ENCODE results near the gene RAB3GAP2.
"Not testable (repeated sequence)": the region's sequence is repeated elsewhere in the genome, so short reads cannot be mapped to it uniquely, and the experiment has no call there.

The RAB3GAP2 gene

DNA sequence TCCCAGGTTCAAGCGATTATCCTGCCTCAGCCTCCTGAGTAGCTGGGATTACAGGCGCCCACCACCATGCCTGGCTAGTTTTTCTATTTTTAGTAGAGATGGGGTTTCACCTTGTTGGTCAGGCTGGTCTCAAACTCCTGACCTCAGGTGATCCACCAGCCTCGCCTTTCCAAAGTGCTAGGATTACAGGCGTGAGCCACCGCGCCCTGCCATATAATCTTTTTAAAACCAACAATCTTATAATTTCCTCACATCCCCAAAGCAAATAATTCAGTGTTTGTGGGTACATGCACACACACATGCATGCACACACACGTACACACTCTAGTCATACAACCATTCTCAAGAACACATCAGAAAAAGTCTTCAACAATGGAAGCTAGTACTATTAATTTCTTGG, 113.7 kb downstream of the RAB3GAP2 start:
- not testable (repeated sequence) for H3K9ac ChIP-seq (ENCODE audit: low read depth, low read length); H3K4me1 ChIP-seq (ENCODE audit: insufficient read depth, low read length); H3K9me3 ChIP-seq (ENCODE audit: insufficient read depth, low read depth, low read length); H3K4me3 ChIP-seq (ENCODE audit: low read length); H3K27me3 ChIP-seq (ENCODE audit: insufficient read depth, low read length); H3K27ac ChIP-seq (ENCODE audit: low read length)
- H3K36me3 ChIP-seq (ENCODE audit: insufficient read depth, low read depth, low read length) = peaks cover 72% of the 10 kb centered on the region

- Histone ChIP-seq H3K4me3 (ENCODE audit: low read length) (no peak overlapping the region), H3K4me1 (ENCODE audit: insufficient read depth, low read length) (no peaks in the 10 kb centered on the region), H3K27me3 (ENCODE audit: insufficient read depth, low read length) (no peaks in the 10 kb centered on the region), H3K36me3 (ENCODE audit: insufficient read depth, low read depth, low read length) (peaks cover 76% of the 10 kb centered on the region), H3K27ac (ENCODE audit: low read length) (no peak overlapping the region), H3K9me3 (ENCODE audit: insufficient read depth, low read depth, low read length) (no peaks in the 10 kb centered on the region), H3K9ac (ENCODE audit: low read depth, low read length) (no peak overlapping the region)
Measured at GRCh38 chr1:220157738-220158137, 114.5 kb downstream of the RAB3GAP2 start.

DNA sequence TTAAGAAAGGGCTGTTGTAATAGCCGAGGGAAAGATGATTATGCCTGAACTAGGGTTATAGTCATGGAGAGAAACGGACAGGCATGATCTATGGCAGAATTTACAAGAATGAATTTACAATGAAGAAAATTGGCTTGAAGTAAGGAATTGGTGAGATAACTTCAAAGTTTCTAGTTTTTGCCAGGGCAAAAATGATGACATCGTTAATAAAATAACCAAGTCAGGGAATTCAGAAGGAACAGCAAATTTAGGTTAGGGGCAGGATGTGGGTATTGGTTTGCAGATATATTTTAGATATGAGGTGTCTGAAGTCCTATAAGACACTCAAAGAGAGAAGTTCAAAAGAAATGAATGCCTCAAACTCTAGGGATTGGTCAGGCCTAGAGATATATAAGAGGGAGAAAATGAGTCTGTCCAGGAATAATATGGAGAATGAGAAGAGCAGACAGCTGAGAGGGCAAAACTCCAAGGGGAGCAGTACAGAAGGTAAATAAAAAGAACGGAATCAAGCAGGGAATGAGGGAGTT, 115.6 kb downstream of the RAB3GAP2 start:
- H3K9me3 ChIP-seq (ENCODE audit: insufficient read depth, low read depth, low read length) = no peaks in the 10 kb centered on the region
- H3K27me3 ChIP-seq (ENCODE audit: insufficient read depth, low read length) = no peaks in the 10 kb centered on the region
- peaks cover 78% of the 10 kb centered on the region for H3K36me3 ChIP-seq (ENCODE audit: insufficient read depth, low read depth, low read length)
- no peak overlapping the region for H3K4me3 ChIP-seq (ENCODE audit: low read length)
- H3K4me1 ChIP-seq (ENCODE audit: insufficient read depth, low read length) = no peaks in the 10 kb centered on the region
- no peak overlapping the region for H3K27ac ChIP-seq (ENCODE audit: low read length)
- H3K9ac ChIP-seq (ENCODE audit: low read depth, low read length) = no peak overlapping the region

GRCh38 chr1:220153147-220153546, 119.1 kb downstream of the RAB3GAP2 start:
- Histone ChIP-seq H3K36me3 (ENCODE audit: insufficient read depth, low read depth, low read length) (peaks cover 87% of the 10 kb centered on the region), H3K4me1 (ENCODE audit: insufficient read depth, low read length) (no peaks in the 10 kb centered on the region), H3K27ac (ENCODE audit: low read length) (no peak overlapping the region), H3K9me3 (ENCODE audit: insufficient read depth, low read depth, low read length) (no peaks in the 10 kb centered on the region), H3K27me3 (ENCODE audit: insufficient read depth, low read length) (no peaks in the 10 kb centered on the region), H3K4me3 (ENCODE audit: low read length) (no peak overlapping the region), H3K9ac (ENCODE audit: low read depth, low read length) (no peak overlapping the region)

- no peaks in the 10 kb centered on the region for H3K27me3 ChIP-seq (ENCODE audit: insufficient read depth, low read length)
- H3K36me3 ChIP-seq (ENCODE audit: insufficient read depth, low read depth, low read length) = peaks cover 84% of the 10 kb centered on the region
- no peak overlapping the region for H3K9ac ChIP-seq (ENCODE audit: low read depth, low read length)
Measured at GRCh38 chr1:220151454-220151853, 120.8 kb downstream of the RAB3GAP2 start.

GRCh38 chr1:220149742-220150141, 122.5 kb downstream of the RAB3GAP2 start:
- Histone ChIP-seq H3K9me3 (ENCODE audit: insufficient read depth, low read depth, low read length) (no peaks in the 10 kb centered on the region), H3K4me1 (ENCODE audit: insufficient read depth, low read length) (no peaks in the 10 kb centered on the region), H3K4me3 (ENCODE audit: low read length) (no peak overlapping the region), H3K27ac (ENCODE audit: low read length) (no peak overlapping the region), H3K27me3 (ENCODE audit: insufficient read depth, low read length) (no peaks in the 10 kb centered on the region), H3K9ac (ENCODE audit: low read depth, low read length) (no peak overlapping the region), H3K36me3 (ENCODE audit: insufficient read depth, low read depth, low read length) (peaks cover 80% of the 10 kb centered on the region)

More at GRCh38 chr1:220151454-220151853, 120.8 kb downstream of the RAB3GAP2 start:
- Histone ChIP-seq H3K4me1 (ENCODE audit: insufficient read depth, low read length) (no peaks in the 10 kb centered on the region), H3K4me3 (ENCODE audit: low read length) (no peak overlapping the region), H3K27ac (ENCODE audit: low read length) (no peak overlapping the region), H3K9me3 (ENCODE audit: insufficient read depth, low read depth, low read length) (no peaks in the 10 kb centered on the region)

GRCh38 chr1:220144051-220144450, 128.2 kb downstream of the RAB3GAP2 start:
- H3K9ac ChIP-seq (ENCODE audit: low read depth, low read length) = no peak overlapping the region
- H3K27ac ChIP-seq (ENCODE audit: low read length) = no peak overlapping the region
- H3K27me3 ChIP-seq (ENCODE audit: insufficient read depth, low read length) = no peaks in the 10 kb centered on the region
- H3K4me1 ChIP-seq (ENCODE audit: insufficient read depth, low read length) = no peaks in the 10 kb centered on the region
- no peaks in the 10 kb centered on the region for H3K9me3 ChIP-seq (ENCODE audit: insufficient read depth, low read depth, low read length)
- peaks cover 73% of the 10 kb centered on the region for H3K36me3 ChIP-seq (ENCODE audit: insufficient read depth, low read depth, low read length)
- no peak overlapping the region for H3K4me3 ChIP-seq (ENCODE audit: low read length)

DNA sequence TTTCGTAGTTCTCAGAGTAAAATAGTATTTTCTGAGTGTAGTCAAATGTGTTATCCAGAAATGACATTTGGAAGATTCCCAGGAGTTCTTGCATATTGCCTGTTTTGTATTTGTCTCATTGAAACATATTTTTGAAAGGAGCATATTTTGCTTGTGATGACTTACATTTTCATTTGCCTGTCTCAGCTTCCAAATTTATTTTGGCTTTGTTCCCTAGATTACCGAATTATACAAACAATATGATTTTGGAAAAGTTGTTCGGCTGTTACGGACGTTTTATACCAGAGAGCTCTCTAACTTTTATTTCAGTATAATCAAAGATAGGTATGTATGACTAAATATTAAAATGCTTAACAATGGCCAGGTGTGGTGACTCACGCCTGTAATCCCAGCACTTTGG, 132.3 kb downstream of the RAB3GAP2 start:
- Histone ChIP-seq H3K4me1 (ENCODE audit: insufficient read depth, low read length) (no peaks in the 10 kb centered on the region), H3K36me3 (ENCODE audit: insufficient read depth, low read depth, low read length) (peaks cover 75% of the 10 kb centered on the region), H3K9ac (ENCODE audit: low read depth, low read length) (no peak overlapping the region), H3K4me3 (ENCODE audit: low read length) (no peak overlapping the region), H3K27ac (ENCODE audit: low read length) (no peak overlapping the region), H3K27me3 (ENCODE audit: insufficient read depth, low read length) (no peaks in the 10 kb centered on the region), H3K9me3 (ENCODE audit: insufficient read depth, low read depth, low read length) (no peaks in the 10 kb centered on the region)

- H3K9me3 ChIP-seq (ENCODE audit: insufficient read depth, low read depth, low read length) = no peaks in the 10 kb centered on the region
- H3K27me3 ChIP-seq (ENCODE audit: insufficient read depth, low read length) = no peaks in the 10 kb centered on the region
- H3K9ac ChIP-seq (ENCODE audit: low read depth, low read length) = no peak overlapping the region; the same call in 1 of the 2 replicates
- peaks cover 85% of the 10 kb centered on the region for H3K36me3 ChIP-seq (ENCODE audit: insufficient read depth, low read depth, low read length)
- H3K4me3 ChIP-seq (ENCODE audit: low read length) = no peak overlapping the region
- H3K27ac ChIP-seq (ENCODE audit: low read length) = no peak overlapping the region
- H3K4me1 ChIP-seq (ENCODE audit: insufficient read depth, low read length) = no peaks in the 10 kb centered on the region
Measured at GRCh38 chr1:220137019-220137786, 135.1 kb downstream of the RAB3GAP2 start.

DNA sequence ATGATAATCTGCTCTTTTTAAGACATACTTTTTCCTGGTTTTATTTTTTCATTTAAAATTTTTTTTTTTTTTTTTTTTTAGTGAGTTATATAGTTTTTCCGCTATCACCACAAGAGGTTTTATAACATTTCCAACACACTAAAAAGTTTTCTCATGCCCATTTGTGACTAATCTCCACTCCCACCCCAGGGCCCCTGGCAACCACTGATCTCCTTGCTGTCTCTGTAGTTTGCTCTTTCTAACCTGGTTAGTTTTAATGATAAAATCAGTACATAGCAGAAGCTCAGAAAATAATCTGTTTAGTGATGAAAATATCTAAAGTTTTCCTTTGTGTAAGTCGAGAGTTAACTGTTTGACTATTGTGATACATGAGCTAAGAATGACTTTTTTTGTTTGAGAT, 136.5 kb downstream of the RAB3GAP2 start:
- H3K36me3 ChIP-seq (ENCODE audit: insufficient read depth, low read depth, low read length) = peaks cover 71% of the 10 kb centered on the region
- H3K4me1 ChIP-seq (ENCODE audit: insufficient read depth, low read length) = no peaks in the 10 kb centered on the region
- H3K27me3 ChIP-seq (ENCODE audit: insufficient read depth, low read length) = no peaks in the 10 kb centered on the region
- H3K9me3 ChIP-seq (ENCODE audit: insufficient read depth, low read depth, low read length) = no peaks in the 10 kb centered on the region
- no peak overlapping the region for H3K4me3 ChIP-seq (ENCODE audit: low read length)
- no peak overlapping the region for H3K27ac ChIP-seq (ENCODE audit: low read length)
- H3K9ac ChIP-seq (ENCODE audit: low read depth, low read length) = no peak overlapping the region

DNA sequence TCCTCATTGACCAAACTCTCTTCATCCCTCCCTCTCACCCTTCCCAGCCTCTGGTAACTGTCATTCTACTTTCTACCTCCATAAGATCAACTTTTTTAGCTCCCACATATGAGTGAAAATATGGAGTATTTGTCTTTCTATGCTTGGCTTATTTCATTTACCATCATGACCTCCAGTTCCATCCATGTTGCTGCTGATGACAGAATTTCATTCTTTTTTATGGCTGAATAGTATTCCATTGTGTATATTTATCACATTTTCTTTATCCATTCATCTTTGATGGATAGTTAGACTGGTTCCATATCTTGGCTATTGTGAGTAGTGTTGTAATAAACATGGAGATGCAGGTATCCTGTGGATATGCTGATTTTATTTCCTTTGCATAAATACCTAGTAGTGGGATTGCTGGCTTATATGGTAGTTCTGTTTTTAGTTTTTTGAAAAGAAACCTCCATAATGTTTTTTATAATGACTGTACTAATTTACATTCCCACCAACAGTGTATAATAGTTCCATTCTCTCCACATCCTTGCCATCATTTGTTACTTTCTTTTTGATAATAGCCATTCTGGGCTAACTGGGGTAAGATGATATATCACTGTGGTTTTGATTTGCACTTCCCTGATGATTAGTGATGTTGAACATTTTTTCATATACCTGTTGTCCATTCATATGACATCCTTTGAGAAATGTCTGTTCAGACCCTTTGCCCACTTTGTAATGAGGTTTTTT, 142.6 kb downstream of the RAB3GAP2 start:
- Histone ChIP-seq H3K9me3 (ENCODE audit: insufficient read depth, low read depth, low read length) (no peaks in the 10 kb centered on the region), H3K4me3 (ENCODE audit: low read length) (no peak overlapping the region), H3K27ac (ENCODE audit: low read length) (no peak overlapping the region), H3K27me3 (ENCODE audit: insufficient read depth, low read length) (no peaks in the 10 kb centered on the region), H3K36me3 (ENCODE audit: insufficient read depth, low read depth, low read length) (peaks cover 53% of the 10 kb centered on the region), H3K9ac (ENCODE audit: low read depth, low read length) (no peak overlapping the region), H3K4me1 (ENCODE audit: insufficient read depth, low read length) (0 out of 2 replicates have a peak, but pooled peaks cover under 1% of the 10 kb centered on the region)

- H3K27me3 ChIP-seq (ENCODE audit: insufficient read depth, low read length) = no peaks in the 10 kb centered on the region
- H3K36me3 ChIP-seq (ENCODE audit: insufficient read depth, low read depth, low read length) = peaks cover 35% of the 10 kb centered on the region
- no peak overlapping the region for H3K9ac ChIP-seq (ENCODE audit: low read depth, low read length)
- H3K27ac ChIP-seq (ENCODE audit: low read length) = no peak overlapping the region
- no peaks in the 10 kb centered on the region for H3K9me3 ChIP-seq (ENCODE audit: insufficient read depth, low read depth, low read length)
- 0 out of 2 replicates have a peak, but pooled peaks cover 3% of the 10 kb centered on the region for H3K4me1 ChIP-seq (ENCODE audit: insufficient read depth, low read length)
- H3K4me3 ChIP-seq (ENCODE audit: low read length) = no peak overlapping the region
Measured at GRCh38 chr1:220127076-220127475, 145.2 kb downstream of the RAB3GAP2 start.
